H9 (cell line): ENCODE data around the gene ARHGAP10. TPM values are rescaled to one million over a fixed set of nuclear protein-coding genes. Genes with fewer than 3 reads are reported as not detected.

Experiments used
- DNase-seq: peaks from one replicate; pipeline ENCODE4 v3.0.0-alpha.2; 2017
- H2AFZ ChIP-seq: one replicate; pipeline ENCODE4 v1.6.1; 2013; ENCODE audit warnings: mild to moderate bottlenecking, low read length, control low read depth, moderate library complexity
- H2AK5ac ChIP-seq: 2 replicates; pipeline ENCODE4 v1.6.1; 2013; ENCODE audit warnings: low read length, control low read depth, mixed read lengths; ENCODE audit not compliant: insufficient read length
- H2BK120ac ChIP-seq: one replicate; pipeline ENCODE4 v1.6.1; 2013; ENCODE audit warnings: low read depth, mild to moderate bottlenecking, low read length, control low read depth, inconsistent platforms; ENCODE audit not compliant: poor library complexity, severe bottlenecking
- H2BK12ac ChIP-seq: 2 replicates; pipeline ENCODE4 v1.6.1; 2013; ENCODE audit warnings: low read length, control low read depth, mixed read lengths, low read depth; ENCODE audit not compliant: insufficient read length
- H2BK15ac ChIP-seq: 2 replicates; pipeline ENCODE4 v1.6.1; 2013; ENCODE audit warnings: low read depth, low read length, control low read depth
- H2BK20ac ChIP-seq: one replicate; pipeline ENCODE4 v1.6.1; 2013; ENCODE audit warnings: low read depth, mild to moderate bottlenecking, low read length, control low read depth, inconsistent platforms; ENCODE audit not compliant: poor library complexity, severe bottlenecking
- H2BK5ac ChIP-seq: 2 replicates; pipeline ENCODE4 v1.6.1; 2013; ENCODE audit warnings: low read length, control low read depth, mixed read lengths; ENCODE audit not compliant: insufficient read length
- H3K14ac ChIP-seq: 2 replicates; pipeline ENCODE4 v1.6.1; 2013; ENCODE audit warnings: low read length, control low read depth; ENCODE audit not compliant: insufficient read depth
- H3K18ac ChIP-seq: 2 replicates; pipeline ENCODE4 v1.6.1; 2013; ENCODE audit warnings: low read depth, mild to moderate bottlenecking, mixed read lengths, low read length, control low read depth; ENCODE audit not compliant: insufficient read length
- H3K23ac ChIP-seq: 2 replicates; pipeline ENCODE4 v1.6.1; 2013; ENCODE audit warnings: low read length, control low read depth, mixed read lengths, low read depth; ENCODE audit not compliant: insufficient read length
- H3K23me2 ChIP-seq: 2 replicates; pipeline ENCODE4 v1.6.1; 2013; ENCODE audit warnings: low read depth, mild to moderate bottlenecking, mixed read lengths, low read length, control low read depth; ENCODE audit not compliant: insufficient read length, poor library complexity, severe bottlenecking
- H3K27ac ChIP-seq: 2 replicates; pipeline ENCODE4 v1.5.1; 2013; ENCODE audit warnings: low read length, control low read depth, mixed read lengths, low read depth; ENCODE audit not compliant: insufficient read length
- H3K27me3 ChIP-seq: 2 replicates; pipeline ENCODE4 v1.6.1; 2013; ENCODE audit warnings: low read length, control low read depth, inconsistent platforms; ENCODE audit not compliant: insufficient read depth
- H3K4ac ChIP-seq: 2 replicates; pipeline ENCODE4 v1.6.1; 2013; ENCODE audit warnings: low read depth, mild to moderate bottlenecking, control low read depth, inconsistent platforms, low read length, moderate library complexity
- H3K4me1 ChIP-seq: 2 replicates; pipeline ENCODE4 v1.6.1; 2013; ENCODE audit warnings: low read length, control low read depth, inconsistent platforms; ENCODE audit not compliant: insufficient read depth
- H3K4me2 ChIP-seq: 2 replicates; pipeline ENCODE4 v1.6.1; 2013; ENCODE audit warnings: low read length, control low read depth, mixed read lengths; ENCODE audit not compliant: insufficient read length, insufficient read depth
- H3K56ac ChIP-seq: 2 replicates; pipeline ENCODE4 v1.6.1; 2013; ENCODE audit warnings: low read depth, mild to moderate bottlenecking, mixed read lengths, low read length, control low read depth; ENCODE audit not compliant: insufficient read length
- H3K79me1 ChIP-seq: 2 replicates; pipeline ENCODE4 v1.6.1; 2013; ENCODE audit warnings: low read depth, mild to moderate bottlenecking, moderate library complexity, low read length, control low read depth, inconsistent platforms; ENCODE audit not compliant: insufficient read depth, poor library complexity, severe bottlenecking
- H3K79me2 ChIP-seq: 2 replicates; pipeline ENCODE4 v1.6.1; 2013; ENCODE audit warnings: low read length, control low read depth, inconsistent platforms; ENCODE audit not compliant: insufficient read depth
- H3K9ac ChIP-seq: 2 replicates; pipeline ENCODE4 v1.6.1; 2013; ENCODE audit warnings: low read length, control low read depth, mixed read lengths; ENCODE audit not compliant: insufficient read length; ENCODE audit errors: extremely low read depth
- H3K9me3 ChIP-seq: one replicate; pipeline ENCODE4 v1.6.1; 2013; ENCODE audit warnings: low read depth, low read length, inconsistent platforms; ENCODE audit not compliant: control insufficient read depth
- H3T11ph ChIP-seq: one replicate; pipeline ENCODE4 v1.6.1; 2013; ENCODE audit warnings: mild to moderate bottlenecking, low read length, control low read depth, inconsistent platforms
- H4K20me1 ChIP-seq: one replicate; pipeline ENCODE4 v1.6.1; 2013; ENCODE audit not compliant: control insufficient read depth, insufficient read length, insufficient read depth
- H4K5ac ChIP-seq: 2 replicates; pipeline ENCODE4 v1.6.1; 2013; ENCODE audit warnings: low read depth, mild to moderate bottlenecking, mixed read lengths, low read length, control low read depth; ENCODE audit not compliant: insufficient read length
- H4K8ac ChIP-seq: replicated peaks from 2 replicates; pipeline ENCODE4 v1.6.1; 2013; ENCODE audit warnings: low read length, control low read depth, mixed read lengths, low read depth; ENCODE audit not compliant: insufficient read length
- H4K91ac ChIP-seq: 2 replicates; pipeline ENCODE4 v1.6.1; 2013; ENCODE audit warnings: low read depth, mild to moderate bottlenecking, moderate library complexity, mixed read lengths, low read length, control low read depth; ENCODE audit not compliant: insufficient read length
- H3K27ac Mint-ChIP-seq, 3 experiments: 2 replicates in 2 of 3; 3 replicates in 1 of 3; pipeline ENCODE4 v1.8.0; 2020 to 2021; ENCODE audit warnings: mixed read lengths in 3 of 3, mild to moderate bottlenecking in 1 of 3, moderate library complexity in 1 of 3
- H3K27me3 Mint-ChIP-seq: 2 replicates; pipeline ENCODE4 v1.8.0; 2021; ENCODE audit warnings: low read depth, mild to moderate bottlenecking, moderate library complexity, mixed read lengths
- H3K36me3 Mint-ChIP-seq, 3 experiments: 2 replicates in 2 of 3; 3 replicates in 1 of 3; pipeline ENCODE4 v1.8.0; 2020 to 2021; ENCODE audit warnings: low read depth in 3 of 3, mixed read lengths in 3 of 3; ENCODE audit not compliant: insufficient read depth in 1 of 3
- H3K4me1 Mint-ChIP-seq, 2 experiments: 2 replicates each; pipeline ENCODE4 v1.8.0; 2020; ENCODE audit warnings: mixed read lengths in 2 of 2
- H3K4me3 Mint-ChIP-seq, 2 experiments: 2 replicates in 1 of 2; 3 replicates in 1 of 2; pipeline ENCODE4 v1.8.0; 2020 to 2021; ENCODE audit warnings: mild to moderate bottlenecking in 2 of 2, mixed read lengths in 2 of 2, moderate library complexity in 1 of 2
- H3K9me3 Mint-ChIP-seq, 2 experiments: 2 replicates in 1 of 2; 3 replicates in 1 of 2; pipeline ENCODE4 v1.8.0; 2020; ENCODE audit warnings: mild to moderate bottlenecking in 2 of 2, mixed read lengths in 2 of 2, moderate library complexity in 1 of 2
- CTCF ChIP-seq: fragments of 200-600 bp; sonication (generic); conservative IDR thresholded peaks from 3 replicates; pipeline ENCODE4 v1.8.0; 2021; ENCODE audit warnings: antibody characterized with exemption, mild to moderate bottlenecking
- WGBS: extraction: QIAGEN DNeasy Blood & Tissue Kit; methylation state at CpG from one replicate; pipeline ENCODE4 v1.1.7; 2013; ENCODE audit warnings: missing lambda C conversion rate, low lambda C conversion rate, mixed read lengths; ENCODE audit not compliant: insufficient read length; ENCODE audit errors: extremely low coverage; 5-methylcytosine and 5-hydroxymethylcytosine counted together
- total RNA-seq: library from RNA; stranded (reverse); gene quantifications from 2 replicates; pipeline ENCODE4 v1.2.1, GENCODE V29; 2021

Gene ARHGAP10
- total RNA-seq, 1 experiment from 2014 or later: 7.8 TPM

- no CpG with 5 or more reads among the region's 11 CpGs for WGBS
- Histone ChIP-seq H4K20me1 (no peaks in the 10 kb centered on the region), H3K23ac (no peak overlapping the region), H3K79me1 (no peaks in the 10 kb centered on the region), H3K9me3 (no peaks in the 10 kb centered on the region), H4K91ac (no peak overlapping the region), H2AK5ac (no peak overlapping the region), H3K4me2 (no peak overlapping the region), H3K79me2 (no peaks in the 10 kb centered on the region), H2BK15ac (no peak overlapping the region), H4K8ac (no peak overlapping the region), H2BK120ac (no peak overlapping the region), H2BK5ac (no peak overlapping the region), H4K5ac (no peak overlapping the region), H2BK20ac (no peak overlapping the region), H3K27me3 (no peaks in the 10 kb centered on the region), H3K27ac (no peak overlapping the region), H3T11ph (no peak overlapping the region), H3K23me2 (no peaks in the 10 kb centered on the region), H3K56ac (no peak overlapping the region), H3K18ac (no peak overlapping the region), H2BK12ac (no peak overlapping the region), H2AFZ (no peak overlapping the region), H3K4ac (no peak overlapping the region), H3K4me1 (no peaks in the 10 kb centered on the region; the same call in 1 of the 2 replicates), H3K14ac (no peak overlapping the region), H3K9ac (no peak overlapping the region)
- H3K27me3 Mint-ChIP-seq: no peaks in the 10 kb centered on the region
- no peak overlapping the region for H3K4me3 Mint-ChIP-seq
- no peak for TF ChIP-seq CTCF
- no peak for DNase-seq
- peaks cover 10 to 11% of the 10 kb centered on the region in 2 experiments for H3K4me1 Mint-ChIP-seq
- no peaks in the 10 kb centered on the region for H3K9me3 Mint-ChIP-seq
- peak overlapping the region in 1 of 3 experiments; percentile 22; a peak in 1 of 7 replicates for H3K27ac Mint-ChIP-seq
- no peaks in the 10 kb centered on the region; a peak in 2 of 7 replicates for H3K36me3 Mint-ChIP-seq
These were observed 195.7 kb downstream of the ARHGAP10 start for GRCh38 chr4:147927377-147928137.
